Measurements from ENCODE around the gene C2orf92.
"Not testable (repeated sequence)": the region's sequence is repeated elsewhere in the genome, so short reads cannot be mapped to it uniquely, and the experiment has no call there.

C2orf92 gene

DNA sequence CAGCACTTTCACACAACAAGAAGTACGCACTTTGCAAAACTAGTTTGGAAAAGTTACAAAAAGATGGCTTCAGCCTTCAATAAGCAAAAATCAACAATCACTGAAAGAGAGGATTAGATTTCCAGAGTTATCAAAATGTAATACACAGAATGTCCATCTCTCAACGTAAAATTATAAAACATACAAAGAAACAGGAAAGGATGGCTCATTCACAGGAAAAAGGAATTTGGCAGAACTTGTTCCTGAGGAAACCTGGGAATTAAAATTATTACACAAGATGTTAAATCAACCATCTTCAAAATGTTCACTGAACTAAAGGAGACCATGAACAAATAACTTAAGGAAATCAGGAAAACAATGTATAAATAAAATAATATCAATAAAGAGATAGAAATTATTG, 8.0 kb downstream of the C2orf92 start:
- no peak for DNase-seq (ENCODE audit: low read depth)
- TF ChIP-seq CTCF (conservative IDR thresholded peaks at IDR 0.05; ENCODE audit: low read depth, low read length), result no peak
- no peak overlapping the region for H3K4me3 ChIP-seq (ENCODE audit: low read depth, low read length)

- no peak for DNase-seq (ENCODE audit: low read depth)
- TF ChIP-seq CTCF (conservative IDR thresholded peaks at IDR 0.05; ENCODE audit: low read depth, low read length), result no peak
- no peak overlapping the region for H3K4me3 ChIP-seq (ENCODE audit: low read depth, low read length)
Measured at GRCh38 chr2:97678298-97678697, 8.8 kb downstream of the C2orf92 start.

- not testable (repeated sequence) for H3K4me3 ChIP-seq (ENCODE audit: low read depth, low read length); DNase-seq (ENCODE audit: low read depth)
Measured at GRCh38 chr2:97687235-97687634, 17.7 kb downstream of the C2orf92 start.

GRCh38 chr2:97688062-97688827, 18.7 kb downstream of the C2orf92 start:
- H3K4me3 ChIP-seq (ENCODE audit: low read depth, low read length), result no peak overlapping the region
- no peak for TF ChIP-seq CTCF (conservative IDR thresholded peaks at IDR 0.05; ENCODE audit: low read depth, low read length)
- no peak for DNase-seq (ENCODE audit: low read depth)

GRCh38 chr2:97691166-97691565, 21.7 kb downstream of the C2orf92 start:
- H3K4me3 ChIP-seq (ENCODE audit: low read depth, low read length), result no peak overlapping the region
- no peak for DNase-seq (ENCODE audit: low read depth)
- no peak for TF ChIP-seq CTCF (conservative IDR thresholded peaks at IDR 0.05; ENCODE audit: low read depth, low read length)

GRCh38 chr2:97693476-97693875, 24.0 kb downstream of the C2orf92 start:
- peak; percentile 47 for DNase-seq (ENCODE audit: low read depth)
- TF ChIP-seq CTCF (conservative IDR thresholded peaks at IDR 0.05; ENCODE audit: low read depth, low read length), result no peak
- H3K4me3 ChIP-seq (ENCODE audit: low read depth, low read length), result no peak overlapping the region

DNA sequence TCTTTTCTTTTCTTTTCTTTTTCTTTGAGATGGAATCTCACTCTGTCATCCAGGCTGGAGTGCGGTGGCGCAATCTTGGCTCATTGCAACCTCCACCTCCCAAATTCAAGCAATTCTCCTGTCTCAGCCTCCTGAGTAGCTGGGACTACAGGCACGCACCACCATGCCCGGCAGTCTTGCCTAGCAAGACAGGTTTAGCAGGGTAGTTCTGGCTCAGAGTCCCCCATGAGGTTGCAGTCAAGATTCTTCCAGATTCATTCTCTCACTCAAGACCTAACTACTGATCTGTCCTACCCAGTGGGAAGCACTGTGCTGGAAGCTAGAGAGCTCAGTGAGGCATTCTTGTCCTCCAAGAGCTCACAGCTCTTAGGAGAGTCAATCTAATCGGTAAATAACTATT, 26.2 kb downstream of the C2orf92 start:
- TF ChIP-seq CTCF (conservative IDR thresholded peaks at IDR 0.05; ENCODE audit: low read depth, low read length), result no peak

More for the DNA sequence above, 26.2 kb downstream of the C2orf92 start:
- no peak overlapping the region for H3K4me3 ChIP-seq (ENCODE audit: low read depth, low read length)
- DNase-seq (ENCODE audit: low read depth), result no peak

All from choroid plexus epithelial cell (primary cell).